Measurements from ENCODE around the gene TRIM68.

DNA sequence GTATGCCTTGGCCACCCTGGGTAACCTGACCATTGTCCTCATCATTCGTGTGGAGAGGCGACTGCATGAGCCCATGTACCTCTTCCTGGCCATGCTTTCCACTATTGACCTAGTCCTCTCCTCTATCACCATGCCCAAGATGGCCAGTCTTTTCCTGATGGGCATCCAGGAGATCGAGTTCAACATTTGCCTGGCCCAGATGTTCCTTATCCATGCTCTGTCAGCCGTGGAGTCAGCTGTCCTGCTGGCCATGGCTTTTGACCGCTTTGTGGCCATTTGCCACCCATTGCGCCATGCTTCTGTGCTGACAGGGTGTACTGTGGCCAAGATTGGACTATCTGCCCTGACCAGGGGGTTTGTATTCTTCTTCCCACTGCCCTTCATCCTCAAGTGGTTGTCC is 31.9 kb upstream of the TRIM68 start:
- TF ChIP-seq, protein P1, sequence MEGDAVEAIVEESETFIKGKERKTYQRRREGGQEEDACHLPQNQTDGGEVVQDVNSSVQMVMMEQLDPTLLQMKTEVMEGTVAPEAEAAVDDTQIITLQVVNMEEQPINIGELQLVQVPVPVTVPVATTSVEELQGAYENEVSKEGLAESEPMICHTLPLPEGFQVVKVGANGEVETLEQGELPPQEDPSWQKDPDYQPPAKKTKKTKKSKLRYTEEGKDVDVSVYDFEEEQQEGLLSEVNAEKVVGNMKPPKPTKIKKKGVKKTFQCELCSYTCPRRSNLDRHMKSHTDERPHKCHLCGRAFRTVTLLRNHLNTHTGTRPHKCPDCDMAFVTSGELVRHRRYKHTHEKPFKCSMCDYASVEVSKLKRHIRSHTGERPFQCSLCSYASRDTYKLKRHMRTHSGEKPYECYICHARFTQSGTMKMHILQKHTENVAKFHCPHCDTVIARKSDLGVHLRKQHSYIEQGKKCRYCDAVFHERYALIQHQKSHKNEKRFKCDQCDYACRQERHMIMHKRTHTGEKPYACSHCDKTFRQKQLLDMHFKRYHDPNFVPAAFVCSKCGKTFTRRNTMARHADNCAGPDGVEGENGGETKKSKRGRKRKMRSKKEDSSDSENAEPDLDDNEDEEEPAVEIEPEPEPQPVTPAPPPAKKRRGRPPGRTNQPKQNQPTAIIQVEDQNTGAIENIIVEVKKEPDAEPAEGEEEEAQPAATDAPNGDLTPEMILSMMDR (IDR thresholded peaks at IDR 0.05), result no peak
- TF ChIP-seq EZH2phosphoT487 (IDR thresholded peaks at IDR 0.05) (no peak), EZH2 (IDR thresholded peaks at IDR 0.05) (no peak)

Measured in neural progenitor cell (in vitro differentiated cells).